GM18498 (cell line): ENCODE results near the gene TRIM17.

Experiments
- ATAC-seq: cut with Tn5 transposase; IDR thresholded peaks from one replicate; pipeline ENCODE4 v1.9.1; 2021; ENCODE audit warnings: mild to moderate bottlenecking, moderate library complexity; ENCODE audit not compliant: unreplicated experiment

The TRIM17 gene

GRCh38 chr1:228369608-228370438 is 46.8 kb downstream of the TRIM17 start:
- ATAC-seq = no peak

GRCh38 chr1:228368801-228369607 is 47.7 kb downstream of the TRIM17 start:
- no peak for ATAC-seq

- ATAC-seq = no peak
Observed at GRCh38 chr1:228367798-228368791, 48.6 kb downstream of the TRIM17 start.

GRCh38 chr1:228366866-228367741 is 49.6 kb downstream of the TRIM17 start:
- no peak for ATAC-seq

- ATAC-seq = no peak
Observed at GRCh38 chr1:228366062-228366865, 50.4 kb downstream of the TRIM17 start.

- no peak for ATAC-seq
Observed at GRCh38 chr1:228365271-228366061, 51.2 kb downstream of the TRIM17 start.

- ATAC-seq = no peak
Observed at GRCh38 chr1:228364706-228365213, 51.9 kb downstream of the TRIM17 start.

- ATAC-seq = no peak
Observed at GRCh38 chr1:228364068-228364705, 52.5 kb downstream of the TRIM17 start.

- no peak for ATAC-seq
Observed at GRCh38 chr1:228363686-228364067, 53.0 kb downstream of the TRIM17 start.

- ATAC-seq = no peak
Observed at GRCh38 chr1:228362884-228363450, 53.7 kb downstream of the TRIM17 start.

- no peak for ATAC-seq
Observed at GRCh38 chr1:228362141-228362883, 54.3 kb downstream of the TRIM17 start.

GRCh38 chr1:228361314-228362140 is 55.1 kb downstream of the TRIM17 start:
- ATAC-seq = no peak

GRCh38 chr1:228360533-228361313 is 55.9 kb downstream of the TRIM17 start:
- no peak for ATAC-seq

- ATAC-seq = no peak
Observed at GRCh38 chr1:228359613-228360532, 56.8 kb downstream of the TRIM17 start.
